ENCODE results near the gene OLFML2B.

OLFML2B gene

GRCh38 chr1:162009501-162010174 is 14.0 kb downstream of the OLFML2B start:
- intact Hi-C loops (cut with DNase I), result no loop called here
- no peak for DNase-seq

GRCh38 chr1:162008799-162009198 is 14.9 kb downstream of the OLFML2B start:
- intact Hi-C loops (cut with DNase I), result no loop called here
- DNase-seq, result no peak

- intact Hi-C loops (cut with DNase I), result no loop called here
- peak in 1 of 10 donors; percentile 61 for DNase-seq
These were observed 16.2 kb downstream of the OLFML2B start for GRCh38 chr1:162007466-162007865.

- peak in 1 of 10 donors; percentile 31 for DNase-seq
- intact Hi-C loops (cut with DNase I), result no loop called here
These were observed 17.6 kb downstream of the OLFML2B start for GRCh38 chr1:162006081-162006480.

GRCh38 chr1:162004441-162004950 is 19.2 kb downstream of the OLFML2B start:
- peak in 1 of 10 donors; percentile 61 for DNase-seq
- intact Hi-C loops (cut with DNase I), result no loop called here

GRCh38 chr1:162003830-162004215 is 19.8 kb downstream of the OLFML2B start:
- intact Hi-C loops (cut with DNase I), result no loop called here
- peak in 1 of 10 donors; percentile 86 for DNase-seq

GRCh38 chr1:162003061-162003829 is 20.4 kb downstream of the OLFML2B start:
- intact Hi-C loops (cut with DNase I), result no loop called here
- peak in 1 of 10 donors; percentile 46 for DNase-seq

GRCh38 chr1:162000053-162000420 is 23.6 kb downstream of the OLFML2B start:
- DNase-seq, result no peak
- intact Hi-C loops (cut with DNase I), result no loop called here

- intact Hi-C loops (cut with DNase I), result no loop called here
- DNase-seq, result no peak
These were observed 24.2 kb downstream of the OLFML2B start for GRCh38 chr1:161999301-162000052.

- no peak for DNase-seq
- intact Hi-C loops (cut with DNase I), result no loop called here
These were observed 24.9 kb downstream of the OLFML2B start for GRCh38 chr1:161998811-161999210.

- intact Hi-C loops (cut with DNase I), result no loop called here
- no peak for DNase-seq
These were observed 26.5 kb downstream of the OLFML2B start for GRCh38 chr1:161997152-161997551.

GRCh38 chr1:161994175-161994668 is 29.4 kb downstream of the OLFML2B start:
- DNase-seq, result peak in 8 of 10 donors; percentile 38 to 96 (median 71)
- intact Hi-C loops (cut with DNase I), result no loop called here

- DNase-seq, result peak in 1 of 10 donors; percentile 82
- intact Hi-C loops (cut with DNase I), result no loop called here
These were observed 30.1 kb downstream of the OLFML2B start for GRCh38 chr1:161993576-161993975.

- no peak for DNase-seq
- intact Hi-C loops (cut with DNase I), result loop anchor here (10.0 kb wide), 1 partner anchor 65 kb away; no protein-coding TSS in a partner anchor
These were observed 33.9 kb downstream of the OLFML2B start for GRCh38 chr1:161989786-161990185.

GRCh38 chr1:161989108-161989507 is 34.6 kb downstream of the OLFML2B start:
- intact Hi-C loops (cut with DNase I), result loop anchor here (10.0 kb wide), 1 partner anchor 64 kb away; no protein-coding TSS in a partner anchor
- DNase-seq, result no peak

GRCh38 chr1:161988413-161988812 is 35.3 kb downstream of the OLFML2B start:
- intact Hi-C loops (cut with DNase I), result loop anchor here (10.0 kb wide), 1 partner anchor 64 kb away; no protein-coding TSS in a partner anchor
- DNase-seq, result peak in 1 of 10 donors; percentile 74

- intact Hi-C loops (cut with DNase I), result loop anchor here (10.0 kb wide), 1 partner anchor 63 kb away; no protein-coding TSS in a partner anchor
These were observed 35.8 kb downstream of the OLFML2B start for GRCh38 chr1:161987872-161988271.

GRCh38 chr1:161987303-161987702 is 36.4 kb downstream of the OLFML2B start:
- intact Hi-C loops (cut with DNase I), result loop anchor here (10.0 kb wide), 1 partner anchor 63 kb away; no protein-coding TSS in a partner anchor
- peak in 1 of 10 donors; percentile 10 for DNase-seq

More at GRCh38 chr1:161987872-161988271, 35.8 kb downstream of the OLFML2B start:
- peak in 1 of 10 donors; percentile 19 for DNase-seq

GRCh38 chr1:161986328-161986727 is 37.3 kb downstream of the OLFML2B start:
- intact Hi-C loops (cut with DNase I), result loop anchor here (10.0 kb wide), 1 partner anchor 62 kb away; no protein-coding TSS in a partner anchor
- DNase-seq, result peak in 8 of 10 donors; percentile 43 to 95 (median 62)

GRCh38 chr1:161985301-161985822 is 38.3 kb downstream of the OLFML2B start:
- intact Hi-C loops (cut with DNase I), result loop anchor here (10.0 kb wide), 1 partner anchor 61 kb away; no protein-coding TSS in a partner anchor
- DNase-seq, result no peak

All from posterior cingulate gyrus (tissue), 11 donors.